NCI-H146 treated with DMSO at 0.1 percent for 48 hours (cell line): ENCODE results near the gene ELFN1.

Source experiments
- DNase-seq: peaks from one replicate; lab custom pipeline; 2025; ENCODE audit not compliant: unreplicated experiment; lab: John Stamatoyannopoulos, UW

ELFN1 gene

DNA sequence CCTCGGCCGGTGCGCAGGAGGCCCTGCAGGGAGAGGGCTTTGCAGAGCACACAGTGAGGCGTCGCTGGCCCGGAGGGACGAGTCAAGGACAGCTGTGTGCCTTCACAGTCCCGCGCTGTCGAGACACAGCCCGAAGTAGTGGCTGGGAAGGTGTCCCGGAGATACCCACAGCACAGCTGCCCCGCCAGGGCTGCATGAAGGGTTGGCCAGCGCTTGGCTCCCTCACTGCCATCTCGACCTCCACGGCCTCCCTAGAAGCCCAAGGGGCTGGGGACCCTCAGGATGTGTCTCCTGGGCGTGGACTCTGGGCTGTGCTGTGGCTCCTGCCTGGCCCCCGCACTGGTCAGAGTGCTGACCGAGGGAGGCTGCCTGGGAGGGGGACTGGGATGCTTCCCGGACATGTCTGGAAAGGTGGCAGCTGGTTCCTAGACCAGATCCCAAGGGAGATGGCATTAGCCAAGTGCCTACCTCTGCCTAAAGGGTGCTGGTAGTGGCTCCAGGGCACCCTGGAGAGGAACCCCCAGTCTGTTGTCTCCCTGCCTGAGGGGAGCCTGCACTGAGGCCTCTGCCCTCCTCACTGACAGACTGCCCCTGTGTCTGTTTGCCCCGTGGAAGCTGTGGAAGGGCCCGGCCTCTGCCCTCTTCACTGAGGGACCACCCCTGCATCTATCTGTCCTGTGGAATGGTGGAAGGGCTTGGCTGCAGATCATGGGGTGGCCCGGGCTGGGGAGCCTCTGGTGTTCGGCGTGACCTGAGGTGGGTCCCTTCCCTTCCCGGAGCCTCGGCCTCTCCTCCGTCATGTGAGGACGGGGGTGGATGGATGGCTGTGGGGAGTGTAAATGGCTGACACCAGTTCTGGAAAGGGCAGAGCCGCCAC is 5.8 kb downstream of the ELFN1 start:
- DNase-seq: no peak

DNA sequence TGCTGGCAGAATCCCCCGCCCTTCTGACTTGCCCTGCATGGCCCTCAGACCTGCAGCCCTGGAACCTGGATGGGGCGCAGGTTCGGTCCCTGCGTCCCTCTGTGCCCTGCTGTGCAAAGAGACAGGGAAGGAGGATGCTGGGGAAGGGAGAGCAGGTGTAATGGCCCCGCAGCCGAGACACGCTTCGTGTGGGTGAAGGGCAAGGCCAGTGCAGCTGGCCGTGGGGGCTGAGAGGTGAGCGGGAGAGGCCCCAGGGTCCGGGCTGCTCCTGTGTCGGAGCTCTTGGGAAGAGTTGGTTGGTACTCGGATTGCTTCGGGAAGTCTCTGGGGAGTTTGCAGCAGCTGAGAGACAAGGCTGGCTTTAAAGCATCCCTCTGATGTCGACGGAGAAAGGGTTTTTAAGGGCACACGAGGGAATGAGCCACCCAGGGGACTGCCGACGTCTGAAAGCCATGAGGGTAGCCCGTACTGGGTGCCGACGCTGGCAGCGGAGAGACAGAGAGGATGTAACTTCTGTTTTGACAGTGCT is 6.5 kb downstream of the ELFN1 start:
- no peak for DNase-seq

DNA sequence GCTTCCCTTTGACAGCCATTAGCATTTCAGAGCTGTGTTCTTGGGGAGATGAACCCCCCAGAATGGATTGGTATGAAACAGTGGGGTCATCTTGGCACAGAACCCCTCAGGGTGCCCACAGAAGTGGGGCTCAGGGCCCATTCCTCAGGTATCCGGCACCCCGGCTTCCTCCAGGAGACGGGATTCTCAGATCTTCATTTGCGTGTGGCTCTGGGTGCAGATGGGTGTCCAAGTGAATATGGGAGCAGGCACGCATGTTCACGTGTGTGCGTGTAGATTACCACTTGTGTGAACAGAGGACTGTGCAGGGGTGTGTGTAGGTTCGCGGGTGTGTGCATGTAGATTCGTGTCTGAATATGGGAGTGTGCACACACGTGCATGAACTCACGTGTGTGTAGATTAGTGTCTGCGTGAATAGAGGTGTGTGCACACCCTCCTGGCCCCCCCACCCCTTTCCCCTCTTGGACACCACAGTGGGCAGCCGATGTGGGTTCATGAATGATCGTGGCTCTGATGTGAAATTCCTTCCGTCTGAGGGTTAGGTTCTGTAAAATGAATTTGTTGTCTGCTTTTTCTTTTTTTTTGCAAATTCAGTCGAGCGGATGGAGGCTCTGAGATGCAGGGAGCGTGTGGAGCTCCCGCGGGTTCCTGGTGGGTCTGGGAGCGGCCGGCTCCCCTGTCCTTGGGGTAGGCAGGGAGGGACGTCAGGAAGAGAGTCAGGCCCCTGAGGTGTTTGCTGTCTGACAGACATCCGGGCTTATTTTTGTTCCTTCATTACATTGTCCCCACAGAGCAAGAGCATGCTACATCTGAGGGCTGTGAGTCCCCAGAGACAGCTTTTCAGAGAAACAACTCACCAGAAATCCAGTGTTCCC is 7.4 kb downstream of the ELFN1 start:
- DNase-seq: no peak

- DNase-seq: no peak
Observed at GRCh38 chr7:1678081-1678543, 8.0 kb downstream of the ELFN1 start.

DNA sequence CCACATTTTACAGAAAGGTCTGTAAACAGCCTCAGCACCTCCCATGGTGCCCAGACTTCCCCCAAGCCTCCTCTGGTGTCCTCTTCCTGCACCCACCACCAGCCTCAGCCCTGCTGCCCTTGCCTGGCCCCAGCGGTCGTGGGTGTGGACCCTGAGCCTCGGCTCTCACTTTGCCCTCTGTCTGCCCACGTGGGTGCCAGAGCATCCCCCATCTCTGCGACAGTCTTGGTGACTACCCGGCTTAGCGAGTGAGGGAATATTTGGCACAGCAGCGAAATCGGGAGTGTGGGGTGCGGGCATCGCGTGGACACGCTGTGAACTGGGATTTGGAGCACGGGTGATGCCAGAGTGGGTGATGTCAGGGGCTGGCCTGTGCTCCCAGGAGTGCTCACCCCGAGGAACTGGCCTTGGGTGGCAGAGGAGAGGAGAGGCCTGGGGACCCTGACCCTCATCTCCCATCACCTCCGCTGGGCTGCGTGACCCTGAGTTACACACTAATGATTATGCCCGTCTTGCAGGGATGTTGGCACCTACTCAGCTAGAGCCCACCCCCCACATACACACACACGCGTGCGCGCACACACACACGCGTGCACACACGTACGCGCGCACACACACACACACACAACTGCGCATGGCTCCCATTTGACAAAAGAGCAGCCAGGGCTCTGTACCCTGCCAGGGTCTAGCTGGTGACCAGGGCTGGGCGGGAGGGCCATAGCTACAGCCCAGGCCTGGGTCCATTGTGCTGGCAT is 8.7 kb downstream of the ELFN1 start:
- no peak for DNase-seq

DNA sequence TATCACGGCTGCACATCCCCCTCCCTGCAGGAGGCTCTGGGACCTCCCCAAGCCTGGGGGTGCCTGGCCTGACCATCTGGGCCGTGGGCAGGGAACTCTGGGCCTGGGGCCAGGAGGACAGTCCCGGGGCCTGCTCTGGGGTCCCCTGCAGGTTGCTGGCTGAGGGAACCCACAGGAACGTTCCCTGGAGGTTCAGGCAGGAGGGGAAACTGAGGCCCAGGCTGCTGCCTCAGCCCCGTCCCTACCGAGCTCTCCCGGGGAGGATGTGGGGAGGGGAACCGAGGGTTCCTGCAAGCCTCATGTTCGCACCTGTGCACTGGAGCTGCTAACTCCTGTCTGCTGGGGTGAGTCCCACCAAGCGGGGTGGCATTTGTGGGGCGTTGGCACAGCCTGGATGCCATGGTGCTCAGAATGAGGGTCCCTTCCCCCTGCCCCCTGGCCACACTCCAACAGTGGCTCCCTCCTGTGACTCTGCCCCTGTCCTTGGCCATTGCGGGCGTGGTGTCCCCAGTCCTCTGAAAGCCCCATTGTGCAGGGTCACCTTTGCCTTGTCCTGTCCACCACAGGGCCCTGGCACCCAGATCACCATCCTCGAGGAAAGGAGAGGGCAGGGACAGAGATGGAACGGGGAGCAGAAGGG is 9.4 kb downstream of the ELFN1 start:
- DNase-seq: no peak

- no peak for DNase-seq
Observed at GRCh38 chr7:1679966-1680730, 10.1 kb downstream of the ELFN1 start.

DNA sequence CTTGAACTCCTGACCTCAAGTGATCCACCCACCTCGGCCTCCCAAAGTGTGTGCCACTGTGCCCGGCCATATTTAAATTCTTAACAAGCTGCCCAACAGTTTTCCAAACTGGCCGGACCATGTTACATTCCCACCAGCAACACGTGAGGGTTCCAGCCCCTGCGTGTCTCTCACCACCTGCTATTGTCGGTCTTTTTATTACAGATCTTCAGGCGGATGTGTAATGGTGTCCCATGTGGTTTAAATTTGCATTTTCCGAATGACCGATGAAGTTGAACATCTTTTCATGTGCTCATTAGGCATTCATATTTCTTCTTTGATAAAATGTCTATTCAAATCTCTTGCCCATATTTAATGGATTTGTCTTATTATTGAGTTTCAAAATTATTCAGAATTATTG is 11.5 kb downstream of the ELFN1 start:
- DNase-seq: no peak

DNA sequence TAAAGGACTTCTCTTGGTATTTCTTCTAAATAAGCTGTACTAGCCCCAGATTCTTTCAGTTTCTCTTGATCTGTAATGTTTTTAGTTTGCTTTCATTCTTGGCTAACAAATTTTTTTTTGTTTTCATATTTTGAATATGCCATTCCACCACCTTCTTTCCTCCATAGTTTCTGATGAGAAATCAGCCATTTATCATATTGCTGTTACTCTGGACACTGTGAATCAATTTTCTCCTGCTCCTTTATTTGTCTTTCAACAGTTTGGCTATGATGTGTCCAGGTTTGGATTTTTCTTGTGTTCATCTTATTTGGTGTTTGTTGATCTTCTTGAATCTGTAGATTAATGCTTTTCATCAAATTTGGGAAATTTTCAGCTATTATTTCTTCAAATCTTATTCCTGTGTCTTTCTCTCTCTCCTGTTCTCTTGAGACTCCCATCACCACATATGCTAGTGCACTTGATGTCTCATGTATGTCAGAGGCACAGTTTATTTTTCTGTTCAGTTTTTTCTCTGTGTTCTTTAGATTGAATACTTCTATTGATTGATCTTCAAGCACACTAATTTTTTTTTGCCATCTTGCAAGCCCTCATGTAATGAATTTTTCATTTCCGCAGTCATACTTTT is 15.0 kb downstream of the ELFN1 start:
- no peak for DNase-seq

DNA sequence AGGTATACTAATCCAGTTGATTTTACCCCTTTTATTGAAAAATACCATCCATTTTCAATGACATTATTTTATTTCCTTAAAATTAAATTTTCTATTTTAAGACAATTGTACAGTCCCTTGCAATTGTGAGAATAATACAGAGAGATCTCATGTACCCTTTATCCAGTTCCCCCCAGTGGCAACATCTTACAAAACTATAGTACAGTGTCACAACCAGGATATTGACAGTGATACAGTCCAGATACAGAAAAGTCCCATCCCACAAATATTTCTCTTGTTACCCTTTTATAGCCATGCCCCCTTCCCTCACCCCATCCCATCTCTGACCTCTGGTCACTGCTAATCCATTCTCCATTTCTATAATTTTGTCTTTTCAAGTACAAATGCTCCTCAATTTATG is 18.5 kb downstream of the ELFN1 start:
- DNase-seq: no peak

DNA sequence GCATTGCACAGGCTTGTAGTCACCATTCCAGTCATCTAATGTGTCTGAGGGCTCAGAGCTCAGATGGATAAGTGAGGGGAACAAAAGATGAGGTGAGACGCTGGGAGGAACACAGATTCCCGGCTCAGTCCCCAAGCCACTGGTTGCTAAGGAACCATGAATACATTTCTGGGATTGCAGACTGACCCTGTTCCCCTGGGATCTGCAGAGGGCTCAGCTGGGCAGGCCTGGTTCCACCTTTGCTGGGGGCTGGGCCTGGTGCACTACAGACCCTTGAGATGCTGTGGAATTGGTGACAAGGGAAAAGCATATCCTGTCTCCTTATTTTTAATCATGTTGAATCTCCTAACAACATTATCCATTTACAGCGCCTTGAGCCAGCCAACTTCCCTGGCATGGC is 19.2 kb downstream of the ELFN1 start:
- DNase-seq: no peak

GRCh38 chr7:1690359-1690958 is 20.4 kb downstream of the ELFN1 start:
- no peak for DNase-seq

GRCh38 chr7:1691096-1691495 is 21.0 kb downstream of the ELFN1 start:
- DNase-seq: no peak

- DNase-seq: no peak
Observed at GRCh38 chr7:1691601-1692514, 21.8 kb downstream of the ELFN1 start.

DNA sequence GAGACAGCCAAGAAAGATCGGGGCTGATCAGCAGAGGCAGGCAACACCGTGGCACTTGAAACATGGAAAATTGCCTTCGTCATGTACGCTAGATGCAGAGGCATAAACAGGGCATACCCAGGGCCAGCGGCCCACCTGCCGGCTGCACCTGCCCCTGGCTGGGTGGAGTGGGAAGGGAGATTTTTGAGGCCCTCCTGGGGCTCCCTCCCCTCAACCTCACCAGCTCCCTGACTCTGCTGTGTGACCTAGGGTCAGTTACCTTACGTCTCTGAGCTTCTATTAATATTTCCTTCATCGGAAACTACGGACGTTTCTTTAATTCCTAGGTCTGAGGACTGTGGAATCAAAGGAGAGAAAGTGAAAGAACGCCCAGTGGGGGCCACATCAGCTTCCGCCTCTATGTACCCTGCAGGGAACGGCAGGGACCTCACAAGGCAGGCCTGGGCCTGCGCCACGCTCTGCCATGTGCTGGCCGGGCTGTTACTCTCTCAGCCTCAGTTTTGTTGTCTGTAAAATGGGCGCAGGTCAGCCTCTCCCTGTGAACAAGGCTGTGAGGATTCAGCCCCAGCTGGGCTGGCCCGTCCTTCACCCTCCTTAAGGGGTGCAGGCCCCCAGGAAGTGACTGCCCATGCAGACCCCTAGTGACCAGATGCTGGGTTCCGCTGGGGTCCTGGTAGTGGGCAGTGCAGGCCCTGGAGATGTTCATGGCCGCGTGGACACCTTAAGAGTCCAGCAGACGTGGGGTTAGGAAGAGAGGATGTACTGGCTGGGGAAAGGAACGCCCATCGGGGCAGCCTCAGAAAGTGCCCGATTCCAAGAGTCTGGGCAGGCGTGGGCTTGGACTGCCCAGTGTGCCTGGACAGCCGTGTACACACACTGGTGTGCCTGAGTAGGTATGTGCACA is 22.7 kb downstream of the ELFN1 start:
- no peak for DNase-seq

GRCh38 chr7:1693419-1693990 is 23.4 kb downstream of the ELFN1 start:
- DNase-seq: no peak
